Measurements from ENCODE around the gene KLHL13. TPM values are rescaled to one million over a fixed set of nuclear protein-coding genes. Genes with fewer than 3 reads are reported as not detected.

Gene KLHL13
- total and polyA plus RNA-seq, 8 donors, result 1.8 to 45.0 (median 4.3) TPM

GRCh38 chrX:118143578-118143977 lies 27.0 kb upstream of the KLHL13 start:
- Histone ChIP-seq H3K27ac (no peak overlapping the region), H3K27me3 (no peaks in the 10 kb centered on the region), H3K9me3 (no peaks in the 10 kb centered on the region), H3K4me3 (no peak overlapping the region), H3K4me1 (no peaks in the 10 kb centered on the region), H3K36me3 (no peaks in the 10 kb centered on the region)
- WGBS, 5 donors, result 29 to 56% (median 47%) methylated on average over 3 of the region's 3 CpGs
- DNase-seq, result no peak
- TF ChIP-seq POLR2AphosphoS5 (IDR thresholded peaks at IDR 0.05), result no peak
- no peak for TF ChIP-seq POLR2A (IDR thresholded peaks at IDR 0.05)
- no peak for TF ChIP-seq CTCF (IDR thresholded peaks at IDR 0.05)
- no peak for TF ChIP-seq EP300 (IDR thresholded peaks at IDR 0.05)
- intact Hi-C loops (cut with DNase I; ENCODE audit: low total_unique reads), result no loop called here

- Histone ChIP-seq H3K4me1 (no peaks in the 10 kb centered on the region), H3K27me3 (no peaks in the 10 kb centered on the region), H3K36me3 (no peaks in the 10 kb centered on the region), H3K9me3 (no peaks in the 10 kb centered on the region), H3K27ac (no peak overlapping the region), H3K4me3 (no peak overlapping the region)
- TF ChIP-seq CTCF (IDR thresholded peaks at IDR 0.05) (no peak), POLR2A (IDR thresholded peaks at IDR 0.05) (no peak), EP300 (IDR thresholded peaks at IDR 0.05) (no peak), POLR2AphosphoS5 (IDR thresholded peaks at IDR 0.05) (no peak)
- 35 to 89% (median 49%) methylated on average over 3 of the region's 3 CpGs for WGBS, 5 donors
- peak in 1 of 2 donors; percentile 11 for DNase-seq
- intact Hi-C loops (cut with DNase I; ENCODE audit: low total_unique reads), result no loop called here
Observed at GRCh38 chrX:118131336-118131735, 14.7 kb upstream of the KLHL13 start.

GRCh38 chrX:118129681-118130080 lies 13.1 kb upstream of the KLHL13 start:
- TF ChIP-seq POLR2AphosphoS5 (IDR thresholded peaks at IDR 0.05), result no peak
- no peak for TF ChIP-seq CTCF (IDR thresholded peaks at IDR 0.05)
- no peak for TF ChIP-seq POLR2A (IDR thresholded peaks at IDR 0.05)
- no peak for TF ChIP-seq EP300 (IDR thresholded peaks at IDR 0.05)
- Histone ChIP-seq H3K4me3 (no peak overlapping the region), H3K36me3 (no peaks in the 10 kb centered on the region), H3K4me1 (no peaks in the 10 kb centered on the region), H3K9me3 (no peaks in the 10 kb centered on the region), H3K27ac (no peak overlapping the region), H3K27me3 (no peaks in the 10 kb centered on the region)
- peak in 1 of 2 donors; percentile 12 for DNase-seq
- intact Hi-C loops (cut with DNase I; ENCODE audit: low total_unique reads), result no loop called here

- Histone ChIP-seq H3K4me1 (no peaks in the 10 kb centered on the region), H3K36me3 (no peaks in the 10 kb centered on the region), H3K27ac (no peak overlapping the region), H3K9me3 (no peaks in the 10 kb centered on the region), H3K4me3 (no peak overlapping the region), H3K27me3 (no peaks in the 10 kb centered on the region)
- no peak for TF ChIP-seq EP300 (IDR thresholded peaks at IDR 0.05)
- TF ChIP-seq POLR2AphosphoS5 (IDR thresholded peaks at IDR 0.05), result no peak
- no peak for TF ChIP-seq POLR2A (IDR thresholded peaks at IDR 0.05)
- no peak for TF ChIP-seq CTCF (IDR thresholded peaks at IDR 0.05)
- WGBS, 5 donors, result 79 to 93% (median 87%) methylated on average over 11 to 18 of the region's 18 CpGs
- intact Hi-C loops (cut with DNase I; ENCODE audit: low total_unique reads), result no loop called here
- no peak for DNase-seq
Observed at GRCh38 chrX:118128724-118129123, 12.1 kb upstream of the KLHL13 start.
